A549 (cell line): Measurements from ENCODE around the gene CDC6.
"Not testable (repeated sequence)": the region's sequence is repeated elsewhere in the genome, so short reads cannot be mapped to it uniquely, and the experiment has no call there.

Experiments used
- EP300 ChIP-seq, 2 experiments: fragments of >200 bp; sonication (Bioruptor Twin); formaldehyde crosslinking; IDR thresholded peaks; 2 replicates in 1 of 2; 3 replicates in 1 of 2; pipeline ENCODE4 v1.6.1; 2016 to 2017
- ESRRA ChIP-seq: fragments of 150-350 bp; IDR thresholded peaks from 2 replicates; pipeline ENCODE4 v1.6.1; 2014; ENCODE audit warnings: mild to moderate bottlenecking, low read length, borderline replicate concordance
- JUN ChIP-seq, 2 experiments: fragments of >200 bp; sonication (Bioruptor Twin); formaldehyde crosslinking; IDR thresholded peaks; 2 replicates in 1 of 2; 3 replicates in 1 of 2; pipeline ENCODE4 v1.6.1; 2016 to 2017
- KDM5A ChIP-seq: fragments of 200-600 bp; sonication (generic); IDR thresholded peaks from 2 replicates; pipeline ENCODE4 v1.6.1; 2016; ENCODE audit warnings: antibody characterized with exemption, mild to moderate bottlenecking
- TF ChIP-seq, protein P1 (sequence below): fragments of >200 bp; sonication (Bioruptor Twin); formaldehyde crosslinking; IDR thresholded peaks from 3 replicates; pipeline ENCODE4 v1.5.1; 2016
- TF ChIP-seq, protein P2 (sequence below): fragments of 150-350 bp; IDR thresholded peaks from 2 replicates; pipeline ENCODE4 v1.6.1; 2014; ENCODE audit warnings: low read depth, mild to moderate bottlenecking, low read length

DNA sequence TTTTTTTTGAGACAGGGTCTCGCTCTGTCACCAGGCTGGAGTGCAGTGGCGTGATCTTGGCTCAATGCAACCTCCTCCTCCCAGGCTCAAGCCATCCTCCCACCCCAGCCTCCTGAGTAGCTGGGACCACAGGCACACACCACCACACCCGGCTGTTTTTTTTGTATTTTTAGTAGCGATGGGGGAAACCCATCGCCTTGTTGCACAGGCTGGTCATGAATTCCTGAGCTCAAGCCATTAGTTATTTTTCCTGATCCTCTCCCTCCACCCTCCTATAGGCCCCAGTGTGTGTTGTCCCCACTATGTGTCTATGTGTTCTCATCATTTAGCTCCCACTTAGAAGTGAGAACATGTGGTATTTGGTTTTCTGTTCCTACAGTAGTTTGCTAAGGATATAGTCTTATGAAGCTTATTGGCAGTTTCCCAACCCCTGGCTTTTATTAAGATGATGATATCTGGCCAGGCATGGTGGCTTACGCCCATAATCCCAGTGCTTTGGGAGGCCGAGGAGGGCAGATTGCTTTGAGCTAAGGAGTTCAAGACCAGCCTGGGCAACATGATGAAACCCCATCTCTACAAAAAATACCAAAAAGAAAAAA is 11.6 kb downstream of the CDC6 start:
- not testable (repeated sequence) for TF ChIP-seq JUN (IDR thresholded peaks at IDR 0.05); EP300 (IDR thresholded peaks at IDR 0.05); KDM5A; ESRRA
- TF ChIP-seq, protein P1, sequence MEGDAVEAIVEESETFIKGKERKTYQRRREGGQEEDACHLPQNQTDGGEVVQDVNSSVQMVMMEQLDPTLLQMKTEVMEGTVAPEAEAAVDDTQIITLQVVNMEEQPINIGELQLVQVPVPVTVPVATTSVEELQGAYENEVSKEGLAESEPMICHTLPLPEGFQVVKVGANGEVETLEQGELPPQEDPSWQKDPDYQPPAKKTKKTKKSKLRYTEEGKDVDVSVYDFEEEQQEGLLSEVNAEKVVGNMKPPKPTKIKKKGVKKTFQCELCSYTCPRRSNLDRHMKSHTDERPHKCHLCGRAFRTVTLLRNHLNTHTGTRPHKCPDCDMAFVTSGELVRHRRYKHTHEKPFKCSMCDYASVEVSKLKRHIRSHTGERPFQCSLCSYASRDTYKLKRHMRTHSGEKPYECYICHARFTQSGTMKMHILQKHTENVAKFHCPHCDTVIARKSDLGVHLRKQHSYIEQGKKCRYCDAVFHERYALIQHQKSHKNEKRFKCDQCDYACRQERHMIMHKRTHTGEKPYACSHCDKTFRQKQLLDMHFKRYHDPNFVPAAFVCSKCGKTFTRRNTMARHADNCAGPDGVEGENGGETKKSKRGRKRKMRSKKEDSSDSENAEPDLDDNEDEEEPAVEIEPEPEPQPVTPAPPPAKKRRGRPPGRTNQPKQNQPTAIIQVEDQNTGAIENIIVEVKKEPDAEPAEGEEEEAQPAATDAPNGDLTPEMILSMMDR: not testable (repeated sequence)
- TF ChIP-seq, protein P2, sequence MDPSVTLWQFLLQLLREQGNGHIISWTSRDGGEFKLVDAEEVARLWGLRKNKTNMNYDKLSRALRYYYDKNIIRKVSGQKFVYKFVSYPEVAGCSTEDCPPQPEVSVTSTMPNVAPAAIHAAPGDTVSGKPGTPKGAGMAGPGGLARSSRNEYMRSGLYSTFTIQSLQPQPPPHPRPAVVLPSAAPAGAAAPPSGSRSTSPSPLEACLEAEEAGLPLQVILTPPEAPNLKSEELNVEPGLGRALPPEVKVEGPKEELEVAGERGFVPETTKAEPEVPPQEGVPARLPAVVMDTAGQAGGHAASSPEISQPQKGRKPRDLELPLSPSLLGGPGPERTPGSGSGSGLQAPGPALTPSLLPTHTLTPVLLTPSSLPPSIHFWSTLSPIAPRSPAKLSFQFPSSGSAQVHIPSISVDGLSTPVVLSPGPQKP: not testable (repeated sequence)
